DMS 273 (cell line): Measurements from ENCODE around the gene IL1RAPL1.

Experiments used
- DNase-seq: peaks from one replicate; lab custom pipeline; 2025; ENCODE audit not compliant: unreplicated experiment; lab: John Stamatoyannopoulos, UW

The IL1RAPL1 gene

GRCh38 chrX:29617725-29618124 is 1030.5 kb downstream of the IL1RAPL1 start:
- DNase-seq, result peak; percentile 8

- DNase-seq, result no peak
Measured at GRCh38 chrX:29627833-29628232, 1040.6 kb downstream of the IL1RAPL1 start.

DNA sequence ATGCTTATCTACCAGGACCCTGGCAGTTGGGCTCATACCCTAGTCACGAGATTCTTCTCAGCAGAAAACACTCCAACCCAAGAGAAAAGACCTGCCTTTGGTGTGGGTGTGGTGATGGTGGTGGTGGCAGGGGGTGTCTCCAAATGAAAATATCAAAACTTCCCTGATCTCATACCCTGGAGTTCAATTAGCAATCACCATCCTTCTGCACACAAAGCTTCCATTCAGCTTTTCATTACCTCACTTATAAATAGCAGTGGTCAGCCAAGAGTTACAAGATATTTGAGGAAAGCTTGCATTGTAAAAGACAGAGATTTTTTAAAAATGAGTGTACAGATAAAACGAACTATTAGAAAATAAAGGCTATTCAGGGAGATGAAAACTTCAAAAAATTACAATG is 1047.3 kb downstream of the IL1RAPL1 start:
- DNase-seq, result no peak

- DNase-seq, result no peak
Measured at GRCh38 chrX:29636331-29636730, 1049.1 kb downstream of the IL1RAPL1 start.

GRCh38 chrX:29640106-29640505 is 1052.9 kb downstream of the IL1RAPL1 start:
- DNase-seq, result no peak

GRCh38 chrX:29641461-29641860 is 1054.2 kb downstream of the IL1RAPL1 start:
- no peak for DNase-seq

GRCh38 chrX:29643181-29643580 is 1055.9 kb downstream of the IL1RAPL1 start:
- DNase-seq, result no peak

- no peak for DNase-seq
Measured at GRCh38 chrX:29648161-29648560, 1060.9 kb downstream of the IL1RAPL1 start.

GRCh38 chrX:29652484-29652883 is 1065.2 kb downstream of the IL1RAPL1 start:
- no peak for DNase-seq

GRCh38 chrX:29653721-29654120 is 1066.5 kb downstream of the IL1RAPL1 start:
- no peak for DNase-seq

GRCh38 chrX:29659911-29660310 is 1072.7 kb downstream of the IL1RAPL1 start:
- no peak for DNase-seq

DNA sequence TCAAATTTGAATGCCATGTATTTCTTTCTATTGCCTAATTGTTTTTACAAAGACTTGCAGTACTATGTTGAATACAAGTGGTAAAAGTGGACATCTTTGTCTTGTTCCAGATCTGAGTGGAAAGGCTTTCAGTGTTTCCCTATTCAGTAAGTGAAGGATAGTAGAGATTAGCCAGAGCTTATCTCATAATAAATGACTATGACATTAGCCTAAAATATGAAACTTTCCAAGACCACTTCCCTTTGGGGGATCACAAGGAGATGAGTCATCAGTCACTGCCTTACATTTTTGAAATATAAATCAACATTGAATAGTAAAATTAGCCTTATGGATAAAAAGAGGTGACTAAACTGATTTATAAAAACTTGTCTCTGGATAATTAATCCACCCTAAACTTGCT is 1074.0 kb downstream of the IL1RAPL1 start:
- DNase-seq, result no peak

DNA sequence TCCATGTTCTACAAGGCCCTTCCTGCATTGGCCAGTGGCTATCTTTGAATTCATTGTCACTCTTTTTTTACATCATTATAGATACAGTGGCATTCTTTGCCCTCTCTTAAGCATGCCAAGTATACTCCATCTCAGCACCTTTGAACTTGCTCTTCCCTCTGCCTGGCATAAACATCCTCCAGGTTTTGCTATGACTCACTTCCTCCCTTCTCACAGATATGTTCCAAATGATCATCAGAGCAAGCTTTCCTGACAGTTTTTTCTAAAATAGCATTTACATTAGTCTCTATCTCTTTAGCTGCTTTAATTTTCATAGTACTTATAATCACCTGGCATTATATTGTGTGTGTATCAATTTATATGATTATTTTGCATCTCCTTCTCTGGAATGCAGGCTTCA is 1074.9 kb downstream of the IL1RAPL1 start:
- DNase-seq, result no peak

- no peak for DNase-seq
Measured at GRCh38 chrX:29662759-29663503, 1075.7 kb downstream of the IL1RAPL1 start.

DNA sequence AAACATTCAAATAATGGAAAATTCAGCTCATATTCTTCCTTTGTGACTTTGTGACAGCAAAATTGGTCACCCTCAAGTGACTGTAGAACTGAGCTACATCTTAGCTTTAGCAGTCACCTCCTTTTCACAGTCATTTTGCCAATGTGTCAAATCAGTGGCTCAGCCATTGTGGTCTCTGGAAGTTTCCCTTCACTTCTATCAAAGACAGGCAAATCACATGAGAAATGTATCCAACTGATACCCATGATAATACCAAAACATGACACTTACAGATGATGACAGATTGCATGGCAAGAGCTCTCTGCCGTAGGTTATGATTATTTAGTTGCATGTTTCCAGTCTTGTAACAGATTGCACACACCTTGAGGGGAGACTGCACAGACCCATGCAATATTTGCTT is 1078.3 kb downstream of the IL1RAPL1 start:
- no peak for DNase-seq

DNA sequence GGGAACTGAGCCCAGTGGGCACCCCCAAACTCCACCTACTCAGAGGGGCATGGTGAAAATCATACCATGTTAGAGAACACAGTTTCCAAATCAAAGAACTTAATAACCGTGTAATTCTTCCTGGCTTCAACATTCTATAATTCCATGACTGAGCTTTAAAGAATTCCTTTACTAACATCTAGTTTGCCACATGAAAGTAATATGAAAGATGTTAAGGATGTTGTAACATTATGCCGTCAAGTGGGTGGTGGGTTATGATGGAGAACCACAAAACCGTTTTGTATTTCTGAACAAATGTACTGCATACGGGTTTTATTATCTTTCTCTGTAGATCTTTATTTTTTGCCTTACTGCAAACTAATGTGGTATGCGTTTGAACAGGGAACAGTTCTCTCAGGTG is 1079.1 kb downstream of the IL1RAPL1 start:
- no peak for DNase-seq

- no peak for DNase-seq
Measured at GRCh38 chrX:29671421-29671820, 1084.2 kb downstream of the IL1RAPL1 start.

- no peak for DNase-seq
Measured at GRCh38 chrX:29687687-29688086, 1100.4 kb downstream of the IL1RAPL1 start.

DNA sequence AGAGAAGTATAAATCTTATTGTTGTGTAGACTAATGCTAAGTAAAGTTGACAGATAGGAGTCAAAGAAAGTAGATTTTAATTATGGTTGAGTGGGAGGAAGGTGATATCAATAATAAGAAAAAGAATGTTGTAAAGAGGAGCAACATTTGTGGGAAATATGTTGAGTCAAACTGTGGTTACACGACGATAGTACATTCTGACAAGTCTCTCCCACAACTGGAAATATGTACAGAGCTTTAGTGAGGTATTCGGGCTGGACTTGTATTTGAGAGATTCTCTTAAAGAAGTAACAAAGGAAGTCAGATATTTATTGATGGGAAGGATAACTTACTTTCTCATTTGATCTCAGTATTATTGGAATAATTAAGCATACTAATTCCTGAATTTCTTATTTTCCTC is 1102.8 kb downstream of the IL1RAPL1 start:
- no peak for DNase-seq

DNA sequence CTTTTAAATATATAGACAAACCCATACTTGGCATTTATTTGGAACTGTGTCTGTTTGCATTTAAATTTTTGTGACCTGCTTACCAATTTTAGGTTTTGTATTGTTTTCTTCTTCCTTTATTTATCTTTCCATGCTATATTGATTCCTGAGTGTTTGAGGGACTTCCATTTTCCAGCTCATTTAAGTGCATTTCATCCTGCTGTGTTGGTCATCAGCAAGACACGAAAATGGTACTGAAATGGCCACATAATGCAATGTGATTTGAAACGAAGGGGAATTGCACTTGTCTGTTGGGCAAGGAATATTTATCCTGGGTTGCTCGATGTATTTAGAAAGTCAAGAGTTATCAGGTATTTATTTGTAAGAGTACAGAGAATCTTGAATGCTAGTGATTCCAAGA is 1103.8 kb downstream of the IL1RAPL1 start:
- no peak for DNase-seq

DNA sequence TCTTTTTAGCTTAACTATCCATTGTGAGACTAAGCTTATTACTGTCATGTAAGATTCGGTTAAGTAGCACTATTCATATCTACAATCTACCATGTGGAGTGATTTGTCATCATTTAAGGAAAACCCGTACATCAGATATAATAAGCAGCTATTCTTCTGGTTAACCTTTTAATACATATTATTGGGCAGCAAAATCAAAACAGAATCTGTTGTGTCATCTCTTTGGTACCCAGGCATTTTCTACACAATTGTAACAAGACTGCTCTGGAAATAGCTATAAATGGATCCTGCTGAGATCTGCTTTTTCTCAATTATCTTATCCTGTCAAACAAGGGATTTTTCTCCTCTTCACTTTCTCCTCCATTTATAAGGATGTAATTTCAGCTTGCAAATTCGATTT is 1106.7 kb downstream of the IL1RAPL1 start:
- no peak for DNase-seq

- no peak for DNase-seq
Measured at GRCh38 chrX:29699239-29699638, 1112.0 kb downstream of the IL1RAPL1 start.

DNA sequence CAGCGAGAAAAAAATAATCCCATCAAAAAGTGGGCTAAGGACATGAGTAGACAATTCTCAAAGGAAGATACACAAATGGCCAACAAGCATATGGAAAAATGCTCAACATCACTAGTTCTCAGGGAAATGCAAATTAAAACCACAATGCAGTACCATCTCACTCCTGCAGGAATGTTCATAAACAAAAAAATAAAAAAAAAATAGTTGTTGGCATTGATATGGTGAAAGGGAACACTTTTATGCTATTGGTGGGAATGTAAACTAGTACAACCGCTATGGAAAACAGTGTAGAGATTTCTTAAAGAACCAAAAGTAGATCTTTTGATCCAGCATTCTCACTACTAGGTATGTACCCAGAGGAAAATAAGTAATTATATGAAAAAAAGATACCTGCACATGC is 1119.8 kb downstream of the IL1RAPL1 start:
- DNase-seq, result no peak
